H9 (cell line): ENCODE data around the gene TMEM178B. TPM values are rescaled to one million over a fixed set of nuclear protein-coding genes. Genes with fewer than 3 reads are reported as not detected.

ENCODE experiments used
- DNase-seq: peaks from one replicate; pipeline ENCODE4 v3.0.0-alpha.2; 2017
- H2AFZ ChIP-seq: one replicate; pipeline ENCODE4 v1.6.1; 2013; ENCODE audit warnings: mild to moderate bottlenecking, low read length, control low read depth, moderate library complexity
- H2AK5ac ChIP-seq: 2 replicates; pipeline ENCODE4 v1.6.1; 2013; ENCODE audit warnings: low read length, control low read depth, mixed read lengths; ENCODE audit not compliant: insufficient read length
- H2BK120ac ChIP-seq: one replicate; pipeline ENCODE4 v1.6.1; 2013; ENCODE audit warnings: low read depth, mild to moderate bottlenecking, low read length, control low read depth, inconsistent platforms; ENCODE audit not compliant: poor library complexity, severe bottlenecking
- H2BK12ac ChIP-seq: 2 replicates; pipeline ENCODE4 v1.6.1; 2013; ENCODE audit warnings: low read length, control low read depth, mixed read lengths, low read depth; ENCODE audit not compliant: insufficient read length
- H2BK15ac ChIP-seq: 2 replicates; pipeline ENCODE4 v1.6.1; 2013; ENCODE audit warnings: low read depth, low read length, control low read depth
- H2BK20ac ChIP-seq: one replicate; pipeline ENCODE4 v1.6.1; 2013; ENCODE audit warnings: low read depth, mild to moderate bottlenecking, low read length, control low read depth, inconsistent platforms; ENCODE audit not compliant: poor library complexity, severe bottlenecking
- H2BK5ac ChIP-seq: 2 replicates; pipeline ENCODE4 v1.6.1; 2013; ENCODE audit warnings: low read length, control low read depth, mixed read lengths; ENCODE audit not compliant: insufficient read length
- H3K14ac ChIP-seq: 2 replicates; pipeline ENCODE4 v1.6.1; 2013; ENCODE audit warnings: low read length, control low read depth; ENCODE audit not compliant: insufficient read depth
- H3K18ac ChIP-seq: 2 replicates; pipeline ENCODE4 v1.6.1; 2013; ENCODE audit warnings: low read depth, mild to moderate bottlenecking, mixed read lengths, low read length, control low read depth; ENCODE audit not compliant: insufficient read length
- H3K23ac ChIP-seq: 2 replicates; pipeline ENCODE4 v1.6.1; 2013; ENCODE audit warnings: low read length, control low read depth, mixed read lengths, low read depth; ENCODE audit not compliant: insufficient read length
- H3K23me2 ChIP-seq: 2 replicates; pipeline ENCODE4 v1.6.1; 2013; ENCODE audit warnings: low read depth, mild to moderate bottlenecking, mixed read lengths, low read length, control low read depth; ENCODE audit not compliant: insufficient read length, poor library complexity, severe bottlenecking
- H3K27ac ChIP-seq: 2 replicates; pipeline ENCODE4 v1.5.1; 2013; ENCODE audit warnings: low read length, control low read depth, mixed read lengths, low read depth; ENCODE audit not compliant: insufficient read length
- H3K27me3 ChIP-seq: 2 replicates; pipeline ENCODE4 v1.6.1; 2013; ENCODE audit warnings: low read length, control low read depth, inconsistent platforms; ENCODE audit not compliant: insufficient read depth
- H3K4ac ChIP-seq: 2 replicates; pipeline ENCODE4 v1.6.1; 2013; ENCODE audit warnings: low read depth, mild to moderate bottlenecking, control low read depth, inconsistent platforms, low read length, moderate library complexity
- H3K4me1 ChIP-seq: 2 replicates; pipeline ENCODE4 v1.6.1; 2013; ENCODE audit warnings: low read length, control low read depth, inconsistent platforms; ENCODE audit not compliant: insufficient read depth
- H3K4me2 ChIP-seq: 2 replicates; pipeline ENCODE4 v1.6.1; 2013; ENCODE audit warnings: low read length, control low read depth, mixed read lengths; ENCODE audit not compliant: insufficient read length, insufficient read depth
- H3K56ac ChIP-seq: 2 replicates; pipeline ENCODE4 v1.6.1; 2013; ENCODE audit warnings: low read depth, mild to moderate bottlenecking, mixed read lengths, low read length, control low read depth; ENCODE audit not compliant: insufficient read length
- H3K79me1 ChIP-seq: 2 replicates; pipeline ENCODE4 v1.6.1; 2013; ENCODE audit warnings: low read depth, mild to moderate bottlenecking, moderate library complexity, low read length, control low read depth, inconsistent platforms; ENCODE audit not compliant: insufficient read depth, poor library complexity, severe bottlenecking
- H3K79me2 ChIP-seq: 2 replicates; pipeline ENCODE4 v1.6.1; 2013; ENCODE audit warnings: low read length, control low read depth, inconsistent platforms; ENCODE audit not compliant: insufficient read depth
- H3K9ac ChIP-seq: 2 replicates; pipeline ENCODE4 v1.6.1; 2013; ENCODE audit warnings: low read length, control low read depth, mixed read lengths; ENCODE audit not compliant: insufficient read length; ENCODE audit errors: extremely low read depth
- H3K9me3 ChIP-seq: one replicate; pipeline ENCODE4 v1.6.1; 2013; ENCODE audit warnings: low read depth, low read length, inconsistent platforms; ENCODE audit not compliant: control insufficient read depth
- H3T11ph ChIP-seq: one replicate; pipeline ENCODE4 v1.6.1; 2013; ENCODE audit warnings: mild to moderate bottlenecking, low read length, control low read depth, inconsistent platforms
- H4K20me1 ChIP-seq: one replicate; pipeline ENCODE4 v1.6.1; 2013; ENCODE audit not compliant: control insufficient read depth, insufficient read length, insufficient read depth
- H4K5ac ChIP-seq: 2 replicates; pipeline ENCODE4 v1.6.1; 2013; ENCODE audit warnings: low read depth, mild to moderate bottlenecking, mixed read lengths, low read length, control low read depth; ENCODE audit not compliant: insufficient read length
- H4K8ac ChIP-seq: replicated peaks from 2 replicates; pipeline ENCODE4 v1.6.1; 2013; ENCODE audit warnings: low read length, control low read depth, mixed read lengths, low read depth; ENCODE audit not compliant: insufficient read length
- H4K91ac ChIP-seq: 2 replicates; pipeline ENCODE4 v1.6.1; 2013; ENCODE audit warnings: low read depth, mild to moderate bottlenecking, moderate library complexity, mixed read lengths, low read length, control low read depth; ENCODE audit not compliant: insufficient read length
- H3K27ac Mint-ChIP-seq, 3 experiments: 2 replicates in 2 of 3; 3 replicates in 1 of 3; pipeline ENCODE4 v1.8.0; 2020 to 2021; ENCODE audit warnings: mixed read lengths in 3 of 3, mild to moderate bottlenecking in 1 of 3, moderate library complexity in 1 of 3
- H3K27me3 Mint-ChIP-seq: 2 replicates; pipeline ENCODE4 v1.8.0; 2021; ENCODE audit warnings: low read depth, mild to moderate bottlenecking, moderate library complexity, mixed read lengths
- H3K36me3 Mint-ChIP-seq, 3 experiments: 2 replicates in 2 of 3; 3 replicates in 1 of 3; pipeline ENCODE4 v1.8.0; 2020 to 2021; ENCODE audit warnings: low read depth in 3 of 3, mixed read lengths in 3 of 3; ENCODE audit not compliant: insufficient read depth in 1 of 3
- H3K4me1 Mint-ChIP-seq, 2 experiments: 2 replicates each; pipeline ENCODE4 v1.8.0; 2020; ENCODE audit warnings: mixed read lengths in 2 of 2
- H3K4me3 Mint-ChIP-seq, 2 experiments: 2 replicates in 1 of 2; 3 replicates in 1 of 2; pipeline ENCODE4 v1.8.0; 2020 to 2021; ENCODE audit warnings: mild to moderate bottlenecking in 2 of 2, mixed read lengths in 2 of 2, moderate library complexity in 1 of 2
- H3K9me3 Mint-ChIP-seq, 2 experiments: 2 replicates in 1 of 2; 3 replicates in 1 of 2; pipeline ENCODE4 v1.8.0; 2020; ENCODE audit warnings: mild to moderate bottlenecking in 2 of 2, mixed read lengths in 2 of 2, moderate library complexity in 1 of 2
- WGBS: extraction: QIAGEN DNeasy Blood & Tissue Kit; methylation state at CpG from one replicate; pipeline ENCODE4 v1.1.7; 2013; ENCODE audit warnings: missing lambda C conversion rate, low lambda C conversion rate, mixed read lengths; ENCODE audit not compliant: insufficient read length; ENCODE audit errors: extremely low coverage; 5-methylcytosine and 5-hydroxymethylcytosine counted together
- total RNA-seq: library from RNA; stranded (reverse); gene quantifications from 2 replicates; pipeline ENCODE4 v1.2.1, GENCODE V29; 2021
- TF ChIP-seq, protein P1 (sequence below): fragments of 200-600 bp; sonication (generic); conservative IDR thresholded peaks from 3 replicates; pipeline ENCODE4 v1.8.0; 2021; ENCODE audit warnings: antibody characterized with exemption, mild to moderate bottlenecking

The TMEM178B gene
- total RNA-seq, 1 experiment from 2014 or later: 11.3 TPM

DNA sequence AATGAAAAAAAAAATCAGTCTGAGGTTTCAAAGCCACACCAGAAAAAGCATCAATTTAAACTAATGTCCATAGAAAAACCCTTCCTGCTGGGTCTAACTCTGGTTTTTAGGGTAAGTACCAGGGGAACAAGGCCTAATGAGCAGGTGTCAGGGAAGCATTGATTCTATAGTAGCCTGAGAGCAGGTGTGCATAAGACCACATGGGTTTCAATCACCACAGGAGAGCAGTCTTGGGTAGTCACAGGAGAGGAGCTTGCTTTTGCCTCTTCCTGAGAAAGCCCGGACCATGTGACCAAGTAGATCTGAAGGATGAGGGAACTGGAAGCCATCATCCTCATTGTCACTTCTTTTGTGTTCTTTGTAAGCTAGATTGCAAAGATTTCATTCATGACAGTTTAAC is 411.0 kb downstream of the TMEM178B start:
- Histone ChIP-seq H3K9ac (no peak overlapping the region), H3K4me2 (no peak overlapping the region), H2AFZ (no peak overlapping the region), H3K23ac (no peak overlapping the region), H4K91ac (no peak overlapping the region), H3K79me2 (no peaks in the 10 kb centered on the region), H2BK5ac (no peak overlapping the region), H3K4ac (no peak overlapping the region), H2BK15ac (no peak overlapping the region), H3K27ac (no peak overlapping the region), H3T11ph (no peak overlapping the region), H3K56ac (no peak overlapping the region), H4K8ac (no peak overlapping the region), H3K79me1 (no peaks in the 10 kb centered on the region), H3K18ac (no peak overlapping the region), H3K23me2 (no peaks in the 10 kb centered on the region), H3K14ac (no peak overlapping the region), H4K5ac (no peak overlapping the region), H2BK12ac (no peak overlapping the region), H3K9me3 (no peaks in the 10 kb centered on the region), H3K4me1 (peaks cover 1% of the 10 kb centered on the region; the same call in 1 of the 2 replicates), H3K27me3 (no peaks in the 10 kb centered on the region), H4K20me1 (no peaks in the 10 kb centered on the region), H2AK5ac (no peak overlapping the region), H2BK20ac (no peak overlapping the region), H2BK120ac (no peak overlapping the region)
- H3K27ac Mint-ChIP-seq: no peak overlapping the region
- H3K27me3 Mint-ChIP-seq: no peaks in the 10 kb centered on the region
- H3K4me1 Mint-ChIP-seq: peaks cover 21 to 25% of the 10 kb centered on the region in 2 experiments
- no peak for DNase-seq
- TF ChIP-seq, protein P1, sequence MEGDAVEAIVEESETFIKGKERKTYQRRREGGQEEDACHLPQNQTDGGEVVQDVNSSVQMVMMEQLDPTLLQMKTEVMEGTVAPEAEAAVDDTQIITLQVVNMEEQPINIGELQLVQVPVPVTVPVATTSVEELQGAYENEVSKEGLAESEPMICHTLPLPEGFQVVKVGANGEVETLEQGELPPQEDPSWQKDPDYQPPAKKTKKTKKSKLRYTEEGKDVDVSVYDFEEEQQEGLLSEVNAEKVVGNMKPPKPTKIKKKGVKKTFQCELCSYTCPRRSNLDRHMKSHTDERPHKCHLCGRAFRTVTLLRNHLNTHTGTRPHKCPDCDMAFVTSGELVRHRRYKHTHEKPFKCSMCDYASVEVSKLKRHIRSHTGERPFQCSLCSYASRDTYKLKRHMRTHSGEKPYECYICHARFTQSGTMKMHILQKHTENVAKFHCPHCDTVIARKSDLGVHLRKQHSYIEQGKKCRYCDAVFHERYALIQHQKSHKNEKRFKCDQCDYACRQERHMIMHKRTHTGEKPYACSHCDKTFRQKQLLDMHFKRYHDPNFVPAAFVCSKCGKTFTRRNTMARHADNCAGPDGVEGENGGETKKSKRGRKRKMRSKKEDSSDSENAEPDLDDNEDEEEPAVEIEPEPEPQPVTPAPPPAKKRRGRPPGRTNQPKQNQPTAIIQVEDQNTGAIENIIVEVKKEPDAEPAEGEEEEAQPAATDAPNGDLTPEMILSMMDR: no peak
- no CpG with 5 or more reads among the region's 1 CpG for WGBS
- H3K36me3 Mint-ChIP-seq: no peaks in the 10 kb centered on the region
- H3K9me3 Mint-ChIP-seq: no peaks in the 10 kb centered on the region
- no peak overlapping the region for H3K4me3 Mint-ChIP-seq
